D721Med (cell line): ENCODE measurements around the gene APOA4.

ENCODE experiments used
- DNase-seq: peaks from one replicate; pipeline ENCODE4 v3.0.0; 2011; ENCODE audit warnings: low spot score; ENCODE audit not compliant: insufficient read length
- FAIRE-seq: peaks from 2 replicates; lab custom pipeline; 2011; peaks lifted over from hg19 to GRCh38; lab: Jason Lieb, UNC
- TF ChIP-seq, protein P1 (sequence below): IDR thresholded peaks from 2 replicates; pipeline ENCODE4 v1.5.1; 2012; ENCODE audit warnings: mild to moderate bottlenecking, control low read depth; ENCODE audit not compliant: insufficient read depth; ENCODE audit errors: missing control alignments

Gene APOA4

GRCh38 chr11:116823031-116823843, at the start of gene APOA4:
Gene APOA4 (minus strand): TSS chr11:116823304. CDS start chr11:116823191, 113 bp downstream.
- FAIRE-seq (no peak), DNase-seq (no peak)
- TF ChIP-seq, protein P1, sequence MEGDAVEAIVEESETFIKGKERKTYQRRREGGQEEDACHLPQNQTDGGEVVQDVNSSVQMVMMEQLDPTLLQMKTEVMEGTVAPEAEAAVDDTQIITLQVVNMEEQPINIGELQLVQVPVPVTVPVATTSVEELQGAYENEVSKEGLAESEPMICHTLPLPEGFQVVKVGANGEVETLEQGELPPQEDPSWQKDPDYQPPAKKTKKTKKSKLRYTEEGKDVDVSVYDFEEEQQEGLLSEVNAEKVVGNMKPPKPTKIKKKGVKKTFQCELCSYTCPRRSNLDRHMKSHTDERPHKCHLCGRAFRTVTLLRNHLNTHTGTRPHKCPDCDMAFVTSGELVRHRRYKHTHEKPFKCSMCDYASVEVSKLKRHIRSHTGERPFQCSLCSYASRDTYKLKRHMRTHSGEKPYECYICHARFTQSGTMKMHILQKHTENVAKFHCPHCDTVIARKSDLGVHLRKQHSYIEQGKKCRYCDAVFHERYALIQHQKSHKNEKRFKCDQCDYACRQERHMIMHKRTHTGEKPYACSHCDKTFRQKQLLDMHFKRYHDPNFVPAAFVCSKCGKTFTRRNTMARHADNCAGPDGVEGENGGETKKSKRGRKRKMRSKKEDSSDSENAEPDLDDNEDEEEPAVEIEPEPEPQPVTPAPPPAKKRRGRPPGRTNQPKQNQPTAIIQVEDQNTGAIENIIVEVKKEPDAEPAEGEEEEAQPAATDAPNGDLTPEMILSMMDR, result no peak

DNA sequence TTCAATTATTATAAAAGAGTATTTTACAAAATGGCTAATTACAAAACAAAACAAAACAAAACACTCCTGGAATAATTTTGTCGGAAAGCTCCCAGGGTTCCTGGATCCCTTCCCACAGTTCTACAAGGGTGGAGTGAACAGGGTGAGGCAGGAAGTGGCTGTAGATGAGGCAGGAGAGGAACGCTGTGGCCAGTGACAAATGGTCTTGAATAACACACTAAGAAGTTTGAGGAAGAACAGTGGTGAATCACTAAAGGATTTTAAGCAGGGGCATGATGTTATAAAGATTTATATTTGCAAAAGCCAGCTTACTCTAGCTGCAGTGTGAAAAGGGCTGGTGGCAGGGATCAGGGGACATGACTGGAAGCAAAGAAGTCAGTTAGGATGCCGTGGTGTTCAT, 48.1 kb upstream of the APOA4 start:
- no peak for FAIRE-seq
- no peak for DNase-seq
- TF ChIP-seq, protein P1, result no peak

DNA sequence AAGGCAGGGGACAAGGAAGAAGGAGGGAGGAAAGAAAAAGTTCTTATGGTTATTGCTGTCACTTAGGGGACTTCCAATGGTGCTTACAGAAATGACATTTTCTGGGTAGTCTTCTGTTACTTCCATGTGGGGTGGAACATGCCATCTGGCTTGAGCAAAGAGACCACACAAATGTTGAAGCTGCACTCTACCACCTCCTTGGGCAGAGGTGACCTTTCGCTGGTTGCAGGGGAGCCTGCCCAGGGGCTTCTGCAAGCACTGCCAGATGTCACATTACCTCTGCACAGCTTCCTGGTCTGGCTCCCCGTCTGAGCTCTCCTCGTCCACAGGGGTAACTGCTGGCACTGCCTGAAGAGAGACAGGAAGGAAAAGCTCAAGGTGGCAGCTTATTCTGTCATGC, 47.0 kb upstream of the APOA4 start:
- TF ChIP-seq, protein P1, result no peak
- no peak for DNase-seq
- no peak for FAIRE-seq

DNA sequence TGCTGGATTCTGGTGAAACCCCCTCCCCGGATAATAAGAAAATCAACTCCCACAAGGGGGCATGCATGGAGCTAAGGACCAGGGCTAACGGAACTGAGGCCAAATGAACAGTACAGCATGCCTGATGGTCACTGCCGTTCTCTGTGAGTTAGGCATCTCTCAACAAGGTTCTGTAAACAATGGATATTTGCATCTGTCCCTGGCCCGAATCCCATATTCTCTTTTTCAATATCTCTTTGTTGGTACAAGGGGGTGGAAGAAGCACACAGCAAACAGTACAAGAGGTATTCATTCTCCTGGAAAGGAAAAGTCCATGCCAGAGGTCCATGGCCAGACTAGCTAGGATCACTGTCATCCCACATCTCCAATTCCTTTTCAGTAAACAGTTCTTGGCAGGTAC, 46.5 kb upstream of the APOA4 start:
- TF ChIP-seq, protein P1, result no peak
- FAIRE-seq (no peak), DNase-seq (no peak)

DNA sequence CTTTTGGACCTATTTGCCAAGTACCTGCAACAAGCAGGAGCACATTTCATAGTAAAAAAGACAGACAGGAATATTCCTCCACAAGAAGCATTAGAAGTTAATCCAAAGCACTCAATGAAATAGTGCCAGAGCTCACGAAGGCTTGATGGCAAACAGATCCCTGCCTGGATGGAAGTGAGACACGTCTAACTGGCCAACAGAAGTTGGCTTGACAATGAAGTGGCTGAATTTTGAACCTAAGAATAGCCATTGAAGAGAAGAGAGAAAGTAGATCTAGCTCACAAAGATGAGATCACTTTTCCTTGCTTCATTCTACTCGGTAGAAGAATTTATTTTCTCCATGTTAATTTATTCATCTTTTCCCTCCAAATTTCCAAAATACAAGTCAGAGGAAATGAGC, 45.0 kb upstream of the APOA4 start:
- DNase-seq, result no peak
- no peak for FAIRE-seq
- TF ChIP-seq, protein P1, result no peak

DNA sequence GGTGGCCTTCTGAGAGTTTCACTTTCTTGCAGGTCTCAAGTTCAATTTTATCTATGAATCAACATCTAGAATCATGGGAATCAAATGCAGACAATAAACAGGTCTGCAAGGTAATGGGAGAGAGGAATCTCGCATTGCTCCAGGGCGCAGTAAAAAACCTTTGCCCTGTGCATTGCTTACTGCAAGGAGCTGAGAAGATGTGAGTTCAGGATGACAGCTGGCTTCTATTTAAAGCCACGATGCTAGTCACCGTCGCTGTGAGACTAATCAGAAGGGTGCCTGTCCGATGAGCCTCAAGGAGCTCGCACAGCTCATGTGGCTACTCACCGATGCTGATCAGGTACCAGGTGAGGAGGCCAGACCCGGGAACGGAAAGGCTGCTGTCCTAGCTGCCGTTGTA, 44.5 kb upstream of the APOA4 start:
- TF ChIP-seq, protein P1, result no peak
- FAIRE-seq (no peak), DNase-seq (no peak)

GRCh38 chr11:116866804-116867455, 43.8 kb upstream of the APOA4 start:
- DNase-seq, result no peak
- TF ChIP-seq, protein P1, result no peak
- no peak for FAIRE-seq
